Vagina (tissue), 2 donors: ENCODE results near the gene STKLD1. TPM values are rescaled to one million over a fixed set of nuclear protein-coding genes. Genes with fewer than 3 reads are reported as not detected.

Experiments used
- DNase-seq, 2 donors: peaks; one replicate each; pipeline ENCODE4 v3.0.0-alpha.2; 2017; ENCODE audit errors: extremely low spot score in 2 of 2
- H3K27ac ChIP-seq: fragments of 200-600 bp; sonication (generic); one replicate; pipeline ENCODE4 v1.5.1; 2019
- H3K27me3 ChIP-seq: fragments of 200-600 bp; sonication (generic); one replicate; pipeline ENCODE4 v1.5.1; 2019
- H3K36me3 ChIP-seq, 2 donors: fragments of 200-600 bp; sonication (generic); one replicate each; pipeline ENCODE4 v1.5.1; 2017 to 2019
- H3K4me1 ChIP-seq: fragments of 200-600 bp; sonication (generic); one replicate; pipeline ENCODE4 v1.5.1; 2019
- H3K4me3 ChIP-seq, 2 donors: fragments of 200-600 bp; sonication (generic); 1 replicate in 1 of 2; 2 replicates in 1 of 2; pipeline ENCODE4 v1.5.1; 2016 to 2019
- H3K9me3 ChIP-seq: fragments of 200-600 bp; sonication (generic); one replicate; pipeline ENCODE4 v1.5.1; 2019
- CTCF ChIP-seq, 3 experiments: fragments of 450-650 bp in 2 of 3; fragments of 200-600 bp in 1 of 3; sonication (generic) in 1 of 3; IDR thresholded peaks; one replicate each; pipeline ENCODE4 v1.5.1; 2017 to 2019; ENCODE audit warnings: antibody characterized with exemption in 3 of 3, mild to moderate bottlenecking in 2 of 3, moderate library complexity in 2 of 3
- POLR2A ChIP-seq, 2 donors: fragments of 450-650 bp; IDR thresholded peaks; one replicate each; pipeline ENCODE4 v1.6.1; 2017; ENCODE audit warnings: antibody characterized with exemption in 2 of 2, mild to moderate bottlenecking in 2 of 2, moderate library complexity in 2 of 2
- POLR2AphosphoS5 ChIP-seq, 2 donors: sonication (generic); formaldehyde crosslinking; IDR thresholded peaks; one replicate each; pipeline ENCODE4 v1.9.0; 2017; ENCODE audit warnings: antibody characterized with exemption in 2 of 2, mild to moderate bottlenecking in 2 of 2, low read depth in 1 of 2; ENCODE audit not compliant: insufficient read depth in 1 of 2
- intact Hi-C: fragments of 100-400 bp; cut with DNase I; formaldehyde crosslinking; loops from one replicate; pipeline ENCODE4 v1.15.1; 2023
- total RNA-seq: library from RNA; depleted of rRNA; stranded (reverse); fragments of >200 nt; gene quantifications from one replicate; pipeline ENCODE4 v1.2.3, GENCODE V29; 2016

STKLD1 gene
- total RNA-seq, 1 donor from 2014 or later = not detected

DNA sequence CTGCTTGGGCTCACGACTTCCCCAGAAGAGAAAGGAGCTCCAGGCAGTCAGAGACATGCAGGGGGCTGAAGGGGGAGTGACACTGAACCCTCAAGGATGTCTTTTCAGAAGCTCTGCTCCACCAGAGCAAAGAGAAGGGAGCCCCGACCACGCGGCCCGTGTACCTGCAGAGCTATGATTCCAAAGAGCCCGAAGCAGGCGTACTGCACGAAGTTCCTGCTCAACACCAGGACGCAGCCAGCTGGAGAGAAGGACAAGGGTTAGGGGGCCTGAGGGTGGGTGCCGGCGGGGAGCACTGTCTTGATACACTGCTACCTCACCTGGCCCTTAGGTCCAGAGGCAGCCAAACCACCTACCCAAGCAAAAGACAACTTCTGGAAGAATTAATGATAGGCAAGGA, 9.7 kb upstream of the STKLD1 start:
- H3K27ac ChIP-seq = no peak overlapping the region
- H3K4me3 ChIP-seq = no peak overlapping the region
- H3K27me3 ChIP-seq = no peaks in the 10 kb centered on the region
- peaks cover 68% of the 10 kb centered on the region for H3K4me1 ChIP-seq
- no peaks in the 10 kb centered on the region for H3K9me3 ChIP-seq
- no peak for DNase-seq
- H3K36me3 ChIP-seq = peaks cover 6 to 58% of the 10 kb centered on the region in 2 donors
- intact Hi-C loops = no loop called here
- TF ChIP-seq POLR2A (IDR thresholded peaks at IDR 0.05) = no peak
- TF ChIP-seq POLR2AphosphoS5 (IDR thresholded peaks at IDR 0.05; ENCODE audit: insufficient read depth in 1 of 2, low read depth in 1 of 2) = no peak
- TF ChIP-seq CTCF (IDR thresholded peaks at IDR 0.05) = no peak

DNA sequence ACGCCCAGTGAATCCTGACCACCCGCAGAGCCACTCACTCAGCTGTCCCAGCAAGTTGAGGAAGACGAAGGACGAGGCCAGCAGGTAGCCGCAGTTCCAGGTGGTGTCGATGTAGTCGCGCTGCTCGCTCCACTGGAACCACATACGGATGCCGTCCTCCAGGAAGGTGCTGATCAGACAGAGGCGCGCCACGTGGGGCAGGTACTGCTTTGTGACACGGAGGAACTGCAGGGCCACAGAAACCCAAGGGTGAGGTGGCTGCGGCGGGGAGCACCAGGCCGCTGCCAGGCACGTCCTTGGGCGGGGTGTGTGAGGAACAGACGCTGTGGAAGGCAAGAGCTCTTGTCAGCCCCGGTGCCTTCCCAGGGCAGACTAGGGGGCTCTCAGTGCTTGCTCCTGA, 8.9 kb upstream of the STKLD1 start:
- Histone ChIP-seq H3K4me3 (no peak overlapping the region), H3K36me3 (peaks cover 6 to 50% of the 10 kb centered on the region in 2 donors), H3K4me1 (peaks cover 73% of the 10 kb centered on the region), H3K9me3 (no peaks in the 10 kb centered on the region), H3K27me3 (no peaks in the 10 kb centered on the region), H3K27ac (no peak overlapping the region)
- intact Hi-C loops = no loop called here
- TF ChIP-seq CTCF (IDR thresholded peaks at IDR 0.05) = no peak
- TF ChIP-seq POLR2A (IDR thresholded peaks at IDR 0.05) = no peak
- TF ChIP-seq POLR2AphosphoS5 (IDR thresholded peaks at IDR 0.05; ENCODE audit: insufficient read depth in 1 of 2, low read depth in 1 of 2) = no peak
- DNase-seq = no peak

DNA sequence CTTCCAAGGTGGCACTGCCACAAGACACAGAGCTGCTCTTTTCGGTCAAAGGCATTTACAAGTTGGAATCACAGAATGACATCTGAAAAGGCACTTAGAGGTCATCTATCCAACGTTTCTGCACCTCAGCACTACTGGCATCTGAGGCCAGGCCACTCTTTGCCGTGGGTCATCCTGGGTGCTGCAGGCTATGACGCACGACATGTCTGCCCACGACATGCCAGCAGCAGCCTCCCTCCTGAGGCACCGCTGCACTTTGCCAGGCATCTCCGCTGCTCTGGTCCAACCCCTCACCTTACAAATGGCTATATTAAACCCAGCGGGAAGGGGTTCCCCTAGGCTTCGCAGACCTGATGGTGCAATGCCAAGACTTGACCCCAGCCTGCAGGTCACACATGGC, 8.4 kb upstream of the STKLD1 start:
- TF ChIP-seq POLR2AphosphoS5 (IDR thresholded peaks at IDR 0.05; ENCODE audit: insufficient read depth in 1 of 2, low read depth in 1 of 2) (no peak), POLR2A (IDR thresholded peaks at IDR 0.05) (no peak), CTCF (IDR thresholded peaks at IDR 0.05) (no peak)
- DNase-seq = no peak
- H3K4me3 ChIP-seq = no peak overlapping the region
- intact Hi-C loops = no loop called here
- no peaks in the 10 kb centered on the region for H3K27me3 ChIP-seq
- H3K27ac ChIP-seq = no peak overlapping the region
- H3K9me3 ChIP-seq = no peaks in the 10 kb centered on the region
- H3K36me3 ChIP-seq = peaks cover 6 to 45% of the 10 kb centered on the region in 2 donors
- H3K4me1 ChIP-seq = peaks cover 73% of the 10 kb centered on the region

GRCh38 chr9:133368249-133368881, 7.8 kb upstream of the STKLD1 start:
- H3K4me3 ChIP-seq = no peak overlapping the region
- DNase-seq = no peak
- no peak overlapping the region for H3K27ac ChIP-seq
- TF ChIP-seq POLR2A (IDR thresholded peaks at IDR 0.05) (no peak), CTCF (IDR thresholded peaks at IDR 0.05) (no peak), POLR2AphosphoS5 (IDR thresholded peaks at IDR 0.05; ENCODE audit: insufficient read depth in 1 of 2, low read depth in 1 of 2) (no peak)
- H3K36me3 ChIP-seq = peaks cover 6 to 39% of the 10 kb centered on the region in 2 donors
- H3K9me3 ChIP-seq = no peaks in the 10 kb centered on the region
- H3K27me3 ChIP-seq = no peaks in the 10 kb centered on the region
- intact Hi-C loops = no loop called here
- H3K4me1 ChIP-seq = peaks cover 73% of the 10 kb centered on the region

DNA sequence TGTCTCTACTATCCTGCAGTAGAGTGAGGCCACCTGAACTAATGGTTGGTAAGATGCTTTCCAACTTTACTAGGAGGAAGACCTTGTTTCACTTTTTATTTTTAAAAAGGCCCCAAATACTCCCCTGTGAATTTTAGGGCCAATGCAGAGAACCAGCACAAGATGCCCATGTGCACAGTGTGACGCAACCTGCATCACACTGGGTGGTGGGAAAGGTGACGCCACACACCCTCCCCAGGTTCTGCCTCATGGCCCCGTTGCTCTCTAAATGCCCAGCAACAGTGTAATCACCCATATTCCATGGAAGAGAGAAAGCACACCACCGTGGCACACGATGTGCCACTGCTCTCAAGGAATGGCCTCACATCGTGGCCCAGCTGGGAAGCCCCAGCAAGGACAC, 6.7 kb upstream of the STKLD1 start:
- intact Hi-C loops = no loop called here
- no peak overlapping the region for H3K4me3 ChIP-seq
- H3K27ac ChIP-seq = no peak overlapping the region
- no peaks in the 10 kb centered on the region for H3K27me3 ChIP-seq
- peaks cover 82% of the 10 kb centered on the region for H3K4me1 ChIP-seq
- DNase-seq = no peak
- no peaks in the 10 kb centered on the region for H3K9me3 ChIP-seq
- peaks cover 6 to 28% of the 10 kb centered on the region in 2 donors for H3K36me3 ChIP-seq
- TF ChIP-seq POLR2AphosphoS5 (IDR thresholded peaks at IDR 0.05; ENCODE audit: insufficient read depth in 1 of 2, low read depth in 1 of 2) (no peak), CTCF (IDR thresholded peaks at IDR 0.05) (no peak), POLR2A (IDR thresholded peaks at IDR 0.05) (no peak)
